HEK293 (cell line): ENCODE results near the gene CCDC71L.

ENCODE experiments used
- BCL11A ChIP-seq: fragments of 450-650 bp; formaldehyde crosslinking; IDR thresholded peaks from 2 replicates; pipeline ENCODE4 v1.5.1; 2016; ENCODE audit warnings: low read depth, missing biosample characterization, missing genetic modification characterization
- CTCF ChIP-seq: fragments of 450-650 bp; formaldehyde crosslinking; IDR thresholded peaks from 2 replicates; pipeline ENCODE4 v1.5.1; 2016; ENCODE audit warnings: missing biosample characterization, missing genetic modification characterization
- HIC1 ChIP-seq: fragments of 450-650 bp; formaldehyde crosslinking; IDR thresholded peaks from 2 replicates; pipeline ENCODE4 v1.5.1; 2016; ENCODE audit warnings: missing biosample characterization, missing genetic modification characterization
- KLF1 ChIP-seq: fragments of 450-650 bp; formaldehyde crosslinking; IDR thresholded peaks from 2 replicates; pipeline ENCODE4 v1.5.1; 2016; ENCODE audit warnings: missing biosample characterization, missing genetic modification characterization
- MYNN ChIP-seq: fragments of 450-650 bp; formaldehyde crosslinking; IDR thresholded peaks from 2 replicates; pipeline ENCODE4 v1.5.1; 2016; ENCODE audit warnings: missing biosample characterization, missing genetic modification characterization, borderline replicate concordance
- PRDM10 ChIP-seq: fragments of 450-650 bp; formaldehyde crosslinking; IDR thresholded peaks from 2 replicates; pipeline ENCODE4 v1.5.1; 2016; ENCODE audit warnings: missing biosample characterization, missing genetic modification characterization
- REPIN1 ChIP-seq: fragments of 450-650 bp; formaldehyde crosslinking; IDR thresholded peaks from 2 replicates; pipeline ENCODE4 v1.5.1; 2017; ENCODE audit warnings: missing biosample characterization, missing genetic modification characterization, low read depth
- ZBTB26 ChIP-seq: fragments of 450-650 bp; formaldehyde crosslinking; optimal IDR thresholded peaks from 2 replicates; pipeline ENCODE3; 2016; ENCODE audit warnings: missing biosample characterization, mild to moderate bottlenecking, missing genetic modification characterization
- ZBTB8A ChIP-seq: fragments of 450-650 bp; formaldehyde crosslinking; IDR thresholded peaks from 2 replicates; pipeline ENCODE4 v1.5.1; 2016; ENCODE audit warnings: missing biosample characterization, missing genetic modification characterization
- ZNF140 ChIP-seq: fragments of 450-650 bp; formaldehyde crosslinking; IDR thresholded peaks from 2 replicates; pipeline ENCODE4 v1.5.1; 2016; ENCODE audit warnings: missing biosample characterization, missing genetic modification characterization
- ZNF335 ChIP-seq: fragments of 450-650 bp; formaldehyde crosslinking; conservative IDR thresholded peaks from 2 replicates; pipeline ENCODE4 v1.5.1; 2016; ENCODE audit warnings: missing biosample characterization, missing genetic modification characterization
- ZNF510 ChIP-seq: fragments of 450-650 bp; formaldehyde crosslinking; IDR thresholded peaks from 2 replicates; pipeline ENCODE4 v1.5.1; 2018; ENCODE audit warnings: mild to moderate bottlenecking, missing genetic modification characterization, missing biosample characterization; ENCODE audit not compliant: insufficient replicate concordance
- ZNF513 ChIP-seq: fragments of 450-650 bp; IDR thresholded peaks from 2 replicates; pipeline ENCODE4 v1.5.1; 2018; ENCODE audit warnings: missing biosample characterization, missing genetic modification characterization
- ZNF596 ChIP-seq: fragments of 450-650 bp; IDR thresholded peaks from 2 replicates; pipeline ENCODE4 v1.5.0; 2018; ENCODE audit warnings: missing biosample characterization, mild to moderate bottlenecking, missing genetic modification characterization, moderate library complexity
- ZNF600 ChIP-seq: fragments of 450-650 bp; formaldehyde crosslinking; IDR thresholded peaks from 2 replicates; pipeline ENCODE4 v1.5.1; 2016; ENCODE audit warnings: missing biosample characterization, missing genetic modification characterization
- ZNF639 ChIP-seq: fragments of 450-650 bp; formaldehyde crosslinking; IDR thresholded peaks from 2 replicates; pipeline ENCODE4 v1.5.1; 2016; ENCODE audit warnings: missing biosample characterization, missing genetic modification characterization
- ZNF692 ChIP-seq: fragments of 450-650 bp; formaldehyde crosslinking; IDR thresholded peaks from 2 replicates; pipeline ENCODE4 v1.5.1; 2016; ENCODE audit warnings: missing biosample characterization, missing genetic modification characterization
- ZNF830 ChIP-seq: fragments of 450-650 bp; IDR thresholded peaks from 2 replicates; pipeline ENCODE4 v1.5.0; 2018; ENCODE audit warnings: missing biosample characterization, missing genetic modification characterization, low read depth, mild to moderate bottlenecking, moderate library complexity

The CCDC71L gene

GRCh38 chr7:106659963-106660861 is 746 bp downstream of the CCDC71L start (continued):
- TF ChIP-seq PRDM10 (tag by site-specific recombination) = 0 out of 2 replicates have a peak, but pooled peaks have one; percentile 5
- TF ChIP-seq ZNF596 (tag by site-specific recombination) = no peak
- peak; percentile 69; the same call in 1 of the 2 replicates for TF ChIP-seq ZNF600
- peak; percentile 87 for TF ChIP-seq ZNF335
- no peak for TF ChIP-seq BCL11A
- no peak for TF ChIP-seq REPIN1 (tag by site-specific recombination)
- TF ChIP-seq MYNN (tag by site-specific recombination) = no peak
- no peak for TF ChIP-seq ZNF830 (tag by site-specific recombination)
- no peak for TF ChIP-seq ZNF510 (tag by site-specific recombination)
- TF ChIP-seq HIC1 (tag by site-specific recombination) = peak; percentile 82
- TF ChIP-seq KLF1 (tag by site-specific recombination) = no peak
- TF ChIP-seq ZNF639 (tag by site-specific recombination) = 0 out of 2 replicates have a peak, but pooled peaks have one; percentile 32
- no peak for TF ChIP-seq ZNF513
- no peak for TF ChIP-seq ZNF140
- peak; percentile 79 for TF ChIP-seq ZBTB26 (tag by site-specific recombination)
- peak; percentile 92 for TF ChIP-seq CTCF (tag by site-specific recombination)
- TF ChIP-seq ZNF692 = peak; percentile 25; the same call in 1 of the 2 replicates
- peak; percentile 62 for TF ChIP-seq ZBTB8A (tag by site-specific recombination)
